Forelimb muscle (tissue), 1 donor: ENCODE measurements around the gene UGDH. TPM values are rescaled to one million over a fixed set of nuclear protein-coding genes. Genes with fewer than 3 reads are reported as not detected.
A peak's percentile ranks its signal among the peaks of the same experiment; 100 is the strongest.
"Not testable (repeated sequence)": the region's sequence is repeated elsewhere in the genome, so short reads cannot be mapped to it uniquely, and the experiment has no call there.

Experiments
- DNase-seq: peaks from one replicate; pipeline ENCODE4 v3.0.0-alpha.2; 2013; ENCODE audit warnings: low read depth
- polyA plus RNA-seq: library from polyadenylated mRNA; unstranded; fragments of 120-200 nt; gene quantifications from one replicate; pipeline ENCODE4 v1.2.1, GENCODE V29; 2013; ENCODE audit not compliant: insufficient read length

The UGDH gene
- polyA plus RNA-seq, result 41.4 TPM

DNA sequence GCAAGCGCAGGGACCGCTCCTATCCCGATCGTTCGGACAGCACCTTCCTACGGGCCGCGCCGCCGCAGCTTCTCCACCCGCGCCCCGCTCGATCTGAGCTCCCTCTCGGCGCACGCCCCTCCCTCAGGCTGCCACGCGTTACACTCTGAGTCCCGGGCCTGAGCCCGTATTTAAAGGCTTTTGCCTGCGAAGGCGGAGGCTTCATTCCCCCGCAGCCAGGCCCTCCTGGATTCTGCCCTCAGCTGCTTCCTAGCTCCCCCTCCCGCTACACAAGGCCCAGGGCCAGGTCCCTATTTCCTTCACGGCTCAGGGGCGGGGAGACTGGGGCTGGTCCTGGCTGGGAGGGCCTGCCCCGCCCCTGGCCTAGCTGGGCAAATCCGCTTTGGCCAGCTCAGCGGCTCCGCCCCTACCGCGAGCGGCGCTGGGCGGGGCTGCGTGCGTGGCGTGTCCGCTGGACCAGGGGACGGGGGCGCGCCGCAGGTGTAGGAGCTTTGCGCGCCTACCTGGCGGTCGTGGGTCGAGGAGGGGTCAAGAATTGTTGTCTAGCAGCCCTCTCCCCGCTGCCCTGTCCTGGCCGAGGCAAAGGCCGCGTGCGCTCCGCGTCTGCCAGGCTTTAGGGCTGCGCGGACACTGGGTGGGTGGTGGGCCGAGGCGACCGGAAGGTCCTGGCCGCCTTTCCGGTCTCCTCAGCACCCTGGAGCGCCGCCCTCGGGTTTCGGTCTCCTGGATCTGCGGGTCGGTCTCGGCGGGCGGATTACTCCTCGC, at the start of gene UGDH:
UGDH (minus strand) TSS at position 144 of the 765 bp plus-strand sequence. CDS start 5,927 bp downstream, outside the sequence.
- DNase-seq, result peak; percentile 94

GRCh38 chr4:39574946-39575345, 47.7 kb upstream of the UGDH start:
- no peak for DNase-seq

GRCh38 chr4:39571504-39571903, 44.3 kb upstream of the UGDH start:
- no peak for DNase-seq

- DNase-seq, result no peak
Observed at GRCh38 chr4:39571054-39571453, 43.8 kb upstream of the UGDH start.

DNA sequence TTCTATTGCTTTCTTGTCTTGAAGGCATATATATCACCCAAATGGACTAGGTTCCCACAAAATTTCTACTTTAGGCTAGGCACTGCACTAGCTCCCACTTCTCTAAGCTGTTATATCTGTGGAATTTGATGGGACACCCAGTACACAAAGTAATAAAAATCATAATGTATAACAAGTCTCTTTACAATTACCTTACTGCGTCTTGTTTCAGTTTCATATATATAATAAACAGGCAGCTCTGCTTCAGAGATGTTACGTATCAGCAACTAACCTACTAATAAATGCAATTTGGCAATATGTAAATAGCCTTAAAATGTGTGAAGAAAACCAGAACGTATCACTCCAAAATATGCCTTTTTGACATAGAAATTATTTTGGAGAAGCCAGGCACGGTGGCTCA, 42.0 kb upstream of the UGDH start:
- no peak for DNase-seq

- DNase-seq, result no peak
Observed at GRCh38 chr4:39568805-39569204, 41.6 kb upstream of the UGDH start.

GRCh38 chr4:39565878-39566600, 38.8 kb upstream of the UGDH start:
- DNase-seq, result no peak

DNA sequence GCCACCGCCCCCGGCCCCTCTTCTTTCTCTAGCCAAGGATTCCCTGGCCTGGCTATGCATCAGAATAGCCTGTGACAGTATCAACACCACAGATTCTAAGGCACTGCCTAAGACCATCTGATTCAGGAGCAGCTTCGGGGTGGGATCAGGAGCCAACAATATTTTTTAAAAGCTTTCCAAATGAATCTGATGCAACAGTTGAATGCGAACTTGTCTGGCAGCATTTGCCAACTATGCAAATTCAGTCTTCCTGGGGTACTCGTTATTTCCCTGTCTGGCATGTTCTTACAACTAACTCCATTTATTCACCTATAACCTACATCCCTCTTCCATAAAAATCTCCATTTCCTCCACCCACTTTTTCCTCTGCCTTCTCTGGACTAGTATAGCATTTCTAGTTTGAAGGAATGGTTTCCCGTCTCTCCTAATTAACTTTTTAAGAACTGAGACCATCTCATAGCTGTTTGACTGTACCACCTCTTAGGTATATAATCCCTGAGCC, 36.2 kb upstream of the UGDH start:
- DNase-seq, result no peak

GRCh38 chr4:39562792-39563191, 35.6 kb upstream of the UGDH start:
- no peak for DNase-seq

- no peak for DNase-seq
Observed at GRCh38 chr4:39559626-39560025, 32.4 kb upstream of the UGDH start.

DNA sequence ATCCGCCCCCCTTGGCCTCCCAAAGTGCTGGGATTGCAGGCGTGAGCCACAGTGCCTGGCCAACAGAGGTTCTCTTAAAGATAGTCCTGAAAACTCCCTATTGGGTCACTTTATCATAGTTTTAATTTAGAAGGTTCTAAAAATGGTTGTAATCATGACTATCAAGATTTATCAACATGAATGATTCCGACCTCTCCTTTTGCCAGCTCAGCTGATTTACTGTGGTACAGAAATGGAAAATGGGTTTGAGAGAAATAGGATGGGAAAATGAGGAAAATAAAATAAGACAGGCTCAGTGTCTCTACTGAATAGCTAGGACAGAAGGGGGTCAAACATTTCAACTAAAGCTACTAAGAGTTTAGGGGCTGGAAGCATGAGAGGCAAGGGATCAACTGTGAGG, 28.2 kb upstream of the UGDH start:
- no peak for DNase-seq

DNA sequence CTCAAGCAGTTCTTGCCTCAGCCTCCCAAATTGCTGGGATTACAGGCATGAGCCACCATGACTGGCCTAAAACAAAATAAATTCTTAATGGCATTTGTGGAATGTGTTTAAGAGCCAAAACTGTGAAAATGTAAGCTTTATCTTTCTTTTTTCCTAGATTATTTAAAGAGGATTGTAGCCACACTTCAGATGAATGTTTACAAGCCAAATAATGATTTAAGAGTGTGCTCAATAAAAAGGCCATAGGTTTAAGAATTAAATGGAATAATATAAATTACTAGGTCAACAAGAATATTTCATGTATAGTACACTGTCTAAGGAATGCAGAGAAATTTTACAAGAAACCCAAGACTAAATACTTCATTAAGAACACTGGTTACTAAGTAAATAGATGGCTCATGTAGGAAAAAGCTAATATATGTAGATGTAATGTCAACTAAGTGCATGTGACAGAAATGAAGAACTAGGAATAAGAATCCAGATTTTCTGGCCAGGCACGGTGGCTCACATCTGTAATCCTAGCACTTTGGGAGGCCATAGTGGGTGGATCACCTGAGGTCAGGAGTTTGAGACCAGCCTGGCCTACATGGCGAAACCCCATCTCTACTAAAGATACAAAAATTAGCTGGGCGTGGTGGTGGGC, 21.3 kb upstream of the UGDH start:
- DNase-seq, result no peak

GRCh38 chr4:39544580-39545315, 17.5 kb upstream of the UGDH start:
- DNase-seq, result no peak

DNA sequence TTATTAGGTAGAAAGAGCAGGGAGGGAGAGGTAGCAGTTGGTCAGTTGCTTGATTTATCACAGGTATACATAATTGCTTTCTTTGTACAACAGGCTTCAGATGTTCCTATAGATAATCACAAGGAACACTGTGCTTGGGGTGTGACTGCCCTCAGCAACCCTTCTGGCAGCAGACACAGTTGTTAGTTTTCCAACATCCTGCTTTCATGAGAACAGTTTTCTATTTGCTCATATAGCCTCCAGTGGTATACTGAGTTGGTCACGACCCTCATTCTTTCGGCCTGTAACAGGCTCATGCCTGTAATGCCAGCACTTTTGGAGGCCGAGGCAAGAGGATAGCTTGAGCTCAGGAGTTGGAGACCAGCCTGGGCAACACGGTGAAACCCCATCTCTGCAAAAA, 16.8 kb upstream of the UGDH start:
- not testable (repeated sequence) for DNase-seq

DNA sequence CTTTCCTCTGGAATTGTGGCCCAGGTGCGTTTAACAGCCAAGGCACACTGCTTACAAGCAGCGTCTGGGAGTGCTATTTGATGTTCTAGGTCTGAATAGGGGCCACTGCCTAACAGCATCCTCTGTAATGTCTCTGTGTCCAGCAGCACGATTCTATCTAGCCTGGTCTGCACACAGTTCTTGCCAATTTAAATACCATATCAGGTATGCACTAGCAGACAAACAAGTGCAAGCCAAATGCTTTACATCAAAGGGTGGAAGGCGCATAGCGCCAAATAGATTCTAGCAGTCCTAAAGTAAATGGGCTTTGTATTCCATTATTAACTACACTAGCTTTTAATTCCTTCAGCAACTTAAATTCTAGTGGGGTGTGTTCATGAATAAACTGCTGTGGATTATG, 15.8 kb upstream of the UGDH start:
- DNase-seq, result no peak

DNA sequence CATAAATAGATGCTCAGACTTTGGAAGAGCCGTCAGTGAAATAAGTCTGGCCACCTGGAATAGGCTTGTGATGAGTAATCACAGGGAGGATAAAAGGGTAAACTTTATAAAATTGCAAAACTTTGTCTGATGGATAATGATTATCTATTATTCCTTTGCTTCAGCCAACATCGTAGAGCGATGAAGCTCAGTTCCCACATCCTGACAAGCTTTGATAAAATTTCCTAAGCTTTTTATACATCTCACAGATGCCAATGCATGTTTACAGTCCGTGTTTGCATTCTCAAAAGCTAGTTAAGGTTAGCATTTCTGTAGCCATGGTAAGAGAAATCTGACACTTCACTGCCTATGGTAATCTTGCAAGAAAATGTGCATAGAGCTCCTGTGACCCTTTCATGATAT, 15.4 kb upstream of the UGDH start:
- no peak for DNase-seq

- no peak for DNase-seq
Observed at GRCh38 chr4:39541987-39542610, 14.9 kb upstream of the UGDH start.

DNA sequence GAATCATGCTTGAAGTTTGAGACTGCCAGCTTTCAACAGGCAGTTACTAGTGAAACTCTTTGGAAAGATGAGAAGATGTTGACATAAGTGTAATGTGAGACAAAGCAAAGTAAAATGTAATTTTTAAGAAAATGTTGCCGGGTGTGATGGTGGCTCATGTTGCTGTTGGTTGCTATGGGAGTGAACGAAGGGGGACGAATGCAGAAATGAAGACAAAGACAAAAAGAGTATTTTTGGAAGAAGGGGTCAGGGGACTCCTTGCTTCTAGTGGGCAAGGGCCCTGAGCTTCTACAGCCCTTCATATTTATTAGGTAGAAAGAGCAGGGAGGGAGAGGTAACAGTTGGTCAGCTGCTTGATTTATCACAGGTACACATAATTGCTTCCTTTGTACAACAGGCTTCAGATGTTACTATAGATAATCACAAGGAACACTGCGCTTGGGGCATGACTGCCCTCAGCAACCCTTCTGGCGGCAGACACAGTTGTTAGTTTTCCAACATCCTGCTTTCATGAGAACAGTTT, 11.9 kb upstream of the UGDH start:
- no peak for DNase-seq

- no peak for DNase-seq
Observed at GRCh38 chr4:39533541-39533940, 6.3 kb upstream of the UGDH start.

DNA sequence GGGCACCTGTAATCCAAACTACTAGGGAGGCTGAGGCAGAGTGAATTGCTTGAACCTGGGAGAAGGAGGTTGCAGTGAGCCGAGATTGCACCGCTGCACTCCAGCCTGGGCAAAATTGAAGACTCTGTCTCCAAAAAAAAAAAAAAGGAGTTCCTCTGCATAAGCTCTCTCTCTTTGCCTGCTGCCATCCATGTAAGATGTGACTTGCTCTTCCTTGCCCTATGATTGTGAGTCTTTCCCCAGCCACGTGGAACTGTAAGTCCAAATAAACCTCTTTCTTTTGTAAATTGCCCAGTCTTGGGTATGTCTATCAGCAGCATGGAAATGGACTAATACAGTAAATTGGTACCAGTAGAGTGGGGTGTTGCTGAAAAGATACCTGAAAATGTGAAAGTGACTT, 5.0 kb upstream of the UGDH start:
- DNase-seq, result not testable (repeated sequence)

- no peak for DNase-seq
Observed at GRCh38 chr4:39530682-39531081, 3.4 kb upstream of the UGDH start.
